ENCODE data around the gene LRRC40.

- TF ChIP-seq POLR2A (IDR thresholded peaks at IDR 0.05; ENCODE audit: borderline replicate concordance, extremely low read depth, insufficient read depth, insufficient read length) (no peak), ZFX (IDR thresholded peaks at IDR 0.05) (no peak)
Measured at GRCh38 chr1:70220015-70220414, 14.6 kb upstream of the LRRC40 start.
